Endothelial cell of umbilical vein (primary cell): Measurements from ENCODE around the gene ZNF648. TPM values are rescaled to one million over a fixed set of nuclear protein-coding genes. Genes with fewer than 3 reads are reported as not detected.

Source experiments
- BruUV-seq: library from RNA; stranded (reverse); fragments of 400-500 nt; replicated peaks from 2 replicates; lab custom pipeline; 2021; lab: Mats Ljungman, UMichigan
- CTCF ChIA-PET: fragments of 300-600, 350-600 bp; sonication (Branson Sonifier 250); formaldehyde crosslinking; loops from one replicate; lab custom pipeline; 2021; ENCODE audit warnings: antibody characterized with exemption, inconsistent platforms; lab: Charles Lee
- POLR2A ChIA-PET: fragments of 300-600, 350-600 bp; sonication (Branson Sonifier 250); formaldehyde crosslinking; loops from one replicate; lab custom pipeline; 2021; ENCODE audit warnings: antibody characterized with exemption, inconsistent platforms; lab: Charles Lee
- DNase-seq: peaks from one replicate; pipeline ENCODE4 v3.0.0-alpha.2; 2011; ENCODE audit warnings: low read depth, low spot score
- FAIRE-seq: peaks from 2 replicates; lab custom pipeline; 2011; peaks lifted over from hg19 to GRCh38; lab: Jason Lieb, UNC
- H2AFZ ChIP-seq: 2 replicates; pipeline ENCODE4 v1.6.0; 2012; ENCODE audit warnings: low read depth, low read length, control low read depth, inconsistent platforms
- H3K27ac ChIP-seq: 2 replicates; pipeline ENCODE4 v1.5.1; 2011; ENCODE audit warnings: low read depth, mild to moderate bottlenecking, control low read depth, low read length, moderate library complexity; ENCODE audit not compliant: insufficient read depth
- H3K27me3 ChIP-seq, 2 experiments: 2 replicates each; pipeline versions ENCODE4 v1.6.0 to v1.6.1; 2011; ENCODE audit warnings: low read length in 2 of 2, mixed read lengths in 1 of 2; ENCODE audit not compliant: control insufficient read depth in 2 of 2, insufficient read depth in 2 of 2
- H3K36me3 ChIP-seq, 2 experiments: 2 replicates in 1 of 2; 3 replicates in 1 of 2; pipeline ENCODE4 v1.5.1; 2011; ENCODE audit warnings: low read length in 2 of 2, mild to moderate bottlenecking in 1 of 2, moderate library complexity in 1 of 2; ENCODE audit not compliant: control insufficient read depth in 2 of 2, insufficient read depth in 2 of 2; ENCODE audit errors: extremely low read depth in 1 of 2
- H3K4me1 ChIP-seq: 3 replicates; pipeline ENCODE4 v1.5.1; 2011; ENCODE audit warnings: mild to moderate bottlenecking, low read length; ENCODE audit not compliant: control insufficient read depth, insufficient read depth; ENCODE audit errors: extremely low read depth
- H3K4me2 ChIP-seq: 2 replicates; pipeline ENCODE4 v1.6.1; 2011; ENCODE audit warnings: low read length, control low read depth, mixed read lengths; ENCODE audit not compliant: insufficient read depth
- H3K4me3 ChIP-seq, 3 experiments: fragments of 200-600 bp in 1 of 3; sonication (generic), shearing (Covaris generic) in 1 of 3; replicated peaks in 1 of 3; 2 replicates each; pipeline ENCODE4 v1.5.1; 2011 to 2016; ENCODE audit warnings: control low read depth in 3 of 3, low read length in 3 of 3, mild to moderate bottlenecking in 2 of 3, inconsistent platforms in 1 of 3, low read depth in 1 of 3, moderate library complexity in 1 of 3; ENCODE audit not compliant: insufficient read depth in 1 of 3
- H3K79me2 ChIP-seq: 2 replicates; pipeline ENCODE4 v1.6.0; 2012; ENCODE audit warnings: low read length, inconsistent platforms; ENCODE audit not compliant: control insufficient read depth, insufficient read depth
- H3K9ac ChIP-seq: replicated peaks from 2 replicates; pipeline ENCODE3; 2011; ENCODE audit warnings: low read length, control low read depth; ENCODE audit not compliant: insufficient read depth; ENCODE audit errors: extremely low read depth
- H3K9me1 ChIP-seq: replicated peaks from 3 replicates; pipeline ENCODE4 v1.6.0; 2011; ENCODE audit warnings: mild to moderate bottlenecking, low read length; ENCODE audit not compliant: control insufficient read depth, insufficient read depth; ENCODE audit errors: extremely low read depth
- H3K9me3 ChIP-seq: replicated peaks from 2 replicates; pipeline ENCODE4 v1.5.1; 2012; ENCODE audit warnings: low read length, inconsistent platforms; ENCODE audit not compliant: control insufficient read depth, insufficient read depth
- H4K20me1 ChIP-seq: replicated peaks from 2 replicates; pipeline ENCODE3; 2011; ENCODE audit warnings: mild to moderate bottlenecking, low read length; ENCODE audit not compliant: control insufficient read depth, insufficient read depth; ENCODE audit errors: extremely low read depth
- CTCF ChIP-seq, 2 donors: IDR thresholded peaks; 1 replicate in 1 of 2; 2 replicates in 1 of 2; pipeline ENCODE4 v1.5.1; 2011; ENCODE audit warnings: low read length in 2 of 2, mild to moderate bottlenecking in 2 of 2, moderate library complexity in 2 of 2, control low read depth in 1 of 2, inconsistent platforms in 1 of 2, low read depth in 1 of 2; ENCODE audit not compliant: insufficient read depth in 1 of 2; ENCODE audit errors: extremely low read depth in 1 of 2
- EZH2 ChIP-seq: IDR thresholded peaks from 2 replicates; pipeline ENCODE4 v1.6.1; 2012; ENCODE audit warnings: borderline replicate concordance, low read depth, mild to moderate bottlenecking, moderate library complexity, low read length, inconsistent platforms; ENCODE audit not compliant: severe bottlenecking
- FOS ChIP-seq: IDR thresholded peaks from 2 replicates; pipeline ENCODE4 v1.6.1; 2011; ENCODE audit warnings: mild to moderate bottlenecking, low read length, moderate library complexity, borderline replicate concordance; ENCODE audit not compliant: insufficient read depth
- GATA2 ChIP-seq: IDR thresholded peaks from 2 replicates; pipeline ENCODE4 v1.7.0; 2011; ENCODE audit warnings: low read depth, mild to moderate bottlenecking, moderate library complexity, mixed read lengths, low read length; ENCODE audit not compliant: insufficient read length, insufficient read depth
- JUN ChIP-seq: IDR thresholded peaks from 2 replicates; pipeline ENCODE4 v1.6.1; 2011; ENCODE audit warnings: borderline replicate concordance, low read depth; ENCODE audit not compliant: insufficient read length, insufficient read depth
- MYC ChIP-seq: IDR thresholded peaks from one replicate; pipeline ENCODE4 v1.6.1; 2011; ENCODE audit warnings: mild to moderate bottlenecking, low read depth, low read length
- POLR2A ChIP-seq: IDR thresholded peaks from 2 replicates; pipeline ENCODE4 v1.6.1; 2012; ENCODE audit warnings: low read depth, mild to moderate bottlenecking, control low read depth, low read length
- POLR2AphosphoS5 ChIP-seq: IDR thresholded peaks from 2 replicates; pipeline ENCODE4 v1.6.1; 2012; ENCODE audit warnings: low read depth, mild to moderate bottlenecking, control low read depth, low read length, moderate library complexity; ENCODE audit not compliant: insufficient read depth
- dilution Hi-C: fragments of 300-500 bp; cut with MboI; formaldehyde crosslinking; loops from one replicate; pipeline ENCODE4 v1.15.0; 2019; ENCODE audit warnings: low sequenced_read_pairs; ENCODE audit not compliant: extremely low pct_ligation_motif_present
- intact Hi-C: fragments of 100-400 bp; cut with micrococcal nuclease; formaldehyde crosslinking; loops from one replicate; pipeline ENCODE4 v1.10.0; 2022
- polyA plus RNA-seq, 4 experiments: library from polyadenylated mRNA; depleted of rRNA in 3 of 4; stranded (reverse) in 3 of 4; unstranded in 1 of 4; fragments of >200 nt; gene quantifications; 2 replicates each; pipeline versions ENCODE4 v1.2.1 to v1.2.3, GENCODE V29; 2011 to 2012; ENCODE audit warnings: missing spikeins in 1 of 4
- total RNA-seq: library from RNA; stranded (reverse); gene quantifications from 2 replicates; pipeline ENCODE4 v1.2.3, GENCODE V29; 2021
- TF ChIP-seq, protein P1 (sequence below): IDR thresholded peaks from 2 replicates; pipeline ENCODE4 v1.6.1; 2011; ENCODE audit not compliant: insufficient read depth, insufficient read length

ZNF648 gene
- total and polyA plus RNA-seq, 2 donors (not counting 3 experiments of a cell fraction or from before 2014, with no cell fraction given), result not detected

- Histone ChIP-seq H3K9ac (no peak overlapping the region), H3K4me2 (no peak overlapping the region), H3K79me2 (no peaks in the 10 kb centered on the region), H3K36me3 (no peaks in the 10 kb centered on the region), H3K4me3 (no peak overlapping the region), H3K27me3 (no peaks in the 10 kb centered on the region), H3K9me3 (no peaks in the 10 kb centered on the region), H4K20me1 (no peaks in the 10 kb centered on the region), H3K9me1 (no peaks in the 10 kb centered on the region), H2AFZ (no peak overlapping the region), H3K27ac (no peak overlapping the region), H3K4me1 (no peaks in the 10 kb centered on the region)
- FAIRE-seq (no peak), DNase-seq (no peak)
- intact Hi-C loops (no loop called here), dilution Hi-C loops (no loop called here)
- no peak for TF ChIP-seq CTCF (IDR thresholded peaks at IDR 0.05; ENCODE audit: extremely low read depth in 1 of 2, insufficient read depth in 1 of 2, low read depth in 1 of 2, low read length in 2 of 2)
- no peak for TF ChIP-seq POLR2A
- TF ChIP-seq JUN, result no peak
- TF ChIP-seq MYC, result no peak
- ChIA-PET CTCF (interaction anchor here (2.4 kb wide), 1 partner anchor 13 kb away, joined by 9 read pairs; no protein-coding TSS in a partner anchor), POLR2A (no interaction called here)
- BruUV-seq, result no TSS peak
Measured at GRCh38 chr1:182093781-182094180, 32.3 kb upstream of the ZNF648 start.

DNA sequence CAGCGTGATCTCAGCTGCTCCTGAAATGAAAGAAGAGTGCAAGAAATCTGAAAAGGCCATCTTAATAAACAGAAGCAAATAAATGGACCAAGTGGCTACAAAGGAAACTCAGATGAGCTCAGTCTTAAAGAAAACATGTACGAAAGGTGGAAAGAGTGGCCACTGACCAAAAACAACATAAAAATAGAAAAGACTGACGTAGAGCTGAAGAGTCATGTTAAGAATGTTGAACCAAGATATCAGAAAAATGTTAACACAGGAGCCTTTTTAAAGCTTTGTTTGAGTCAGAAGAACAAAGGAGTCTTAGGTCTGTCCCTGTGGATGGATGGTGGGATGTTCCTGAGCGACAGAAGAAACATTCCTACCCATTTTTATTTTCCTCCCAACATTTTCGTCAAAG, 30.8 kb upstream of the ZNF648 start:
- dilution Hi-C loops (no loop called here), intact Hi-C loops (no loop called here)
- FAIRE-seq (no peak), DNase-seq (no peak)
- H3K4me1 ChIP-seq, result no peaks in the 10 kb centered on the region
- no peak overlapping the region for H3K27ac ChIP-seq
- no peaks in the 10 kb centered on the region for H3K36me3 ChIP-seq
- no TSS peak for BruUV-seq
- ChIA-PET POLR2A (no interaction called here), CTCF (interaction anchor here (0.7 to 1.0 kb wide), 2 partner anchors 10 to 11 kb away, joined by 3 to 4 read pairs; no protein-coding TSS in a partner anchor)
- no peaks in the 10 kb centered on the region for H4K20me1 ChIP-seq
- H2AFZ ChIP-seq, result no peak overlapping the region
- no peak overlapping the region for H3K4me3 ChIP-seq
- no peak overlapping the region for H3K9ac ChIP-seq
- TF ChIP-seq CTCF (IDR thresholded peaks at IDR 0.05; ENCODE audit: extremely low read depth in 1 of 2, insufficient read depth in 1 of 2, low read depth in 1 of 2, low read length in 2 of 2), result no peak
- TF ChIP-seq POLR2AphosphoS5, result no peak
- TF ChIP-seq MYC, result no peak
- TF ChIP-seq, protein P1, sequence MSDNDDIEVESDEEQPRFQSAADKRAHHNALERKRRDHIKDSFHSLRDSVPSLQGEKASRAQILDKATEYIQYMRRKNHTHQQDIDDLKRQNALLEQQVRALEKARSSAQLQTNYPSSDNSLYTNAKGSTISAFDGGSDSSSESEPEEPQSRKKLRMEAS, result no peak
- TF ChIP-seq EZH2, result no peak
- TF ChIP-seq GATA2, result no peak
- no peak for TF ChIP-seq FOS
- no peak for TF ChIP-seq POLR2A
- no peak for TF ChIP-seq JUN
- no peaks in the 10 kb centered on the region for H3K79me2 ChIP-seq
- H3K9me3 ChIP-seq, result no peaks in the 10 kb centered on the region
- no peaks in the 10 kb centered on the region for H3K27me3 ChIP-seq
- H3K4me2 ChIP-seq, result no peak overlapping the region
- H3K9me1 ChIP-seq, result no peaks in the 10 kb centered on the region
